Stomach (tissue), 9 donors: ENCODE measurements around the gene LAMC2. TPM values are rescaled to one million over a fixed set of nuclear protein-coding genes. Genes with fewer than 3 reads are reported as not detected.

Source experiments
- DNase-seq, 2 donors: peaks; one replicate each; pipeline versions ENCODE4 v3.0.0 to v3.0.0-alpha.2; 2013 to 2019
- H3K27ac ChIP-seq, 5 donors: fragments of 200-600 bp in 4 of 5; sonication (generic) in 4 of 5; one replicate each; pipeline ENCODE4 v1.5.1; 2013 to 2019; ENCODE audit warnings: mild to moderate bottlenecking in 1 of 5, moderate library complexity in 1 of 5
- H3K27me3 ChIP-seq, 3 donors: fragments of 200-600 bp; sonication (generic); one replicate each; pipeline ENCODE4 v1.5.1; 2017 to 2019; ENCODE audit warnings: mixed run types in 1 of 3
- H3K36me3 ChIP-seq, 4 donors: fragments of 200-600 bp; sonication (generic); 1 replicate in 3 of 4; 2 replicates in 1 of 4; pipeline ENCODE4 v1.5.1; 2016 to 2019
- H3K4me1 ChIP-seq, 4 donors: fragments of 200-600 bp; sonication (generic); one replicate each; pipeline ENCODE4 v1.5.1; 2016 to 2019
- H3K4me3 ChIP-seq, 4 donors: fragments of 200-600 bp; sonication (generic) in 3 of 4; one replicate each; pipeline ENCODE4 v1.5.1; 2016 to 2019; ENCODE audit warnings: mild to moderate bottlenecking in 1 of 4
- H3K9me3 ChIP-seq, 4 donors: fragments of 200-600 bp; sonication (generic); one replicate each; pipeline ENCODE4 v1.5.1; 2016 to 2019
- EP300 ChIP-seq: sonication (generic); formaldehyde crosslinking; IDR thresholded peaks from one replicate; pipeline ENCODE4 v1.6.1; 2017; ENCODE audit warnings: antibody characterized with exemption
- POLR2A ChIP-seq, 4 donors: fragments of 450-650 bp; IDR thresholded peaks; one replicate each; pipeline ENCODE4 v1.6.1; 2016; ENCODE audit warnings: antibody characterized with exemption in 4 of 4, control low read depth in 2 of 4, mild to moderate bottlenecking in 1 of 4, moderate library complexity in 1 of 4
- POLR2AphosphoS5 ChIP-seq, 3 donors: sonication (generic); formaldehyde crosslinking; IDR thresholded peaks; one replicate each; pipeline ENCODE4 v1.6.1; 2016; ENCODE audit warnings: antibody characterized with exemption in 3 of 3
- WGBS, 5 donors: extraction: QIAGEN DNeasy Blood & Tissue Kit in 3 of 5; methylation state at CpG; one replicate each; pipeline versions ENCODE4 v1.1.5 to v1.1.7; 2013 to 2018; 5-methylcytosine and 5-hydroxymethylcytosine counted together
- intact Hi-C: fragments of 100-400 bp; cut with DNase I; formaldehyde crosslinking; loops from one replicate; pipeline ENCODE4 v1.15.1; 2023; ENCODE audit warnings: low total_unique reads
- polyA plus RNA-seq, 3 donors: library from polyadenylated mRNA; stranded (reverse); fragments of 200-250 nt; gene quantifications; one replicate each; pipeline ENCODE4 v1.2.3, GENCODE V29; 2013
- total RNA-seq, 5 donors: library from RNA; depleted of rRNA; stranded (reverse); fragments of >200 nt; gene quantifications; one replicate each; pipeline versions ENCODE4 v1.1.0 to v1.2.3, GENCODE V29; 2014 to 2016
- TF ChIP-seq, protein P1 (sequence below), 7 experiments: fragments of 450-650 bp in 4 of 7; fragments of 200-600 bp in 3 of 7; sonication (generic) in 3 of 7; IDR thresholded peaks; one replicate each; pipeline ENCODE4 v1.5.1; 2016 to 2019; ENCODE audit warnings: antibody characterized with exemption in 7 of 7, control low read depth in 2 of 7, mild to moderate bottlenecking in 1 of 7
- donor health status: healthy with polysubstance abuse.
- donor health status: Bipolar disorder and iron deficiency.
- donor health status: healthy.

Gene LAMC2
- total and polyA plus RNA-seq, 8 donors: 2.0 to 21.3 (median 12.4) TPM

DNA sequence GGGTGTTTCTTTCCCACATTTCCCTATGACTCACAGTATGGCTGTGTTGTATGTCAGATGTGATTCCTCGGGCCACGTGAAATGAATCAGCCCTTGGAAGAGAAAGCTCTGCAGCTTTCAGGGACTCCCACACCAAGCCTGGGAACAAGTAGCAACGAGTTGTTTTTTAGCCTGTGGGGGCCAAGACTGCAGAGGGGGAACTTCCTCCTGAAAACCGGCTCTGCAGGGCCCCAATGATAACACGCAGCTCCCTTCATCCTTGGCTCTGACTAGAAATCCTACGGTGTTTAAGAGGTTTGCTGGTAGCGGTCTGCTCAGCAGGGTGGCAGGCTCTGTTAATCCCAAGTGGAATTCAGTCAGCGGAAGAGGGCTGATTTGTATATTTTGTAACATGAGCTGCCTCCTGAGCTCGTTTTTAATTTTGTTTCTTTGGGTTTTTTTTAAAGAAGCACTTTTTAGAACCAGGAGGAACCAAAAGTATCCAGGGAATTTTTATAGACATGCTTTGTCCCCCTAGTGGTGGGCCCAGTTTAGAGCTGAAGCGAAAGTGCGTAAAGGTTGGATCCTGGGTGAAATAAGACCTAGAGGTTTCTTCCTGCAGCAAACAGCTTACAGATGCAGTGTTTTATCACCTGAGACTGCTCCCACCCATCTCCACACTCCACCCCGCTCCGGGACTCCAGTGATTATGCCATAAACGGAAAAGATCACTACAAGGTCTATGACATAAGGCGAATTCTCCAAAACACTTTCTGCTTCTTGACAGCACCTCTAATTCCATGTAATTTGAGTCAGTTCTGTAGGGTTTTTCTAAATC lies 48.8 kb downstream of the LAMC2 start:
- Histone ChIP-seq H3K27me3 (no peaks in the 10 kb centered on the region), H3K36me3 (peaks cover 0 to 7% (median 5%) of the 10 kb centered on the region in 4 donors), H3K4me1 (peaks cover 16 to 28% (median 18%) of the 10 kb centered on the region in 4 donors), H3K4me3 (peak overlapping the region; percentile 29 to 33 (median 31)), H3K27ac (peak overlapping the region; percentile 65 to 85 (median 81)), H3K9me3 (no peaks in the 10 kb centered on the region)
- WGBS, 5 donors: 15 to 36% (median 22%) methylated on average over 14 to 15 of the region's 15 CpGs
- TF ChIP-seq POLR2AphosphoS5 (IDR thresholded peaks at IDR 0.05): peak; percentile 45 to 82 (median 46)
- no peak for TF ChIP-seq EP300
- TF ChIP-seq, protein P1, sequence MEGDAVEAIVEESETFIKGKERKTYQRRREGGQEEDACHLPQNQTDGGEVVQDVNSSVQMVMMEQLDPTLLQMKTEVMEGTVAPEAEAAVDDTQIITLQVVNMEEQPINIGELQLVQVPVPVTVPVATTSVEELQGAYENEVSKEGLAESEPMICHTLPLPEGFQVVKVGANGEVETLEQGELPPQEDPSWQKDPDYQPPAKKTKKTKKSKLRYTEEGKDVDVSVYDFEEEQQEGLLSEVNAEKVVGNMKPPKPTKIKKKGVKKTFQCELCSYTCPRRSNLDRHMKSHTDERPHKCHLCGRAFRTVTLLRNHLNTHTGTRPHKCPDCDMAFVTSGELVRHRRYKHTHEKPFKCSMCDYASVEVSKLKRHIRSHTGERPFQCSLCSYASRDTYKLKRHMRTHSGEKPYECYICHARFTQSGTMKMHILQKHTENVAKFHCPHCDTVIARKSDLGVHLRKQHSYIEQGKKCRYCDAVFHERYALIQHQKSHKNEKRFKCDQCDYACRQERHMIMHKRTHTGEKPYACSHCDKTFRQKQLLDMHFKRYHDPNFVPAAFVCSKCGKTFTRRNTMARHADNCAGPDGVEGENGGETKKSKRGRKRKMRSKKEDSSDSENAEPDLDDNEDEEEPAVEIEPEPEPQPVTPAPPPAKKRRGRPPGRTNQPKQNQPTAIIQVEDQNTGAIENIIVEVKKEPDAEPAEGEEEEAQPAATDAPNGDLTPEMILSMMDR (IDR thresholded peaks at IDR 0.05): peak in 5 of 7 experiments; percentile 32 to 75 (median 63)
- intact Hi-C loops: loop anchor here (5.0 kb wide), 1 partner anchor 268 kb away; no protein-coding TSS in a partner anchor
- peak; percentile 45 to 86 for DNase-seq

GRCh38 chr1:183235503-183235902 lies 49.4 kb downstream of the LAMC2 start:
- 89 to 92% (median 91%) methylated on average over 14 of the region's 14 CpGs for WGBS, 5 donors
- TF ChIP-seq POLR2AphosphoS5 (IDR thresholded peaks at IDR 0.05) (no peak), EP300 (no peak), POLR2A (IDR thresholded peaks at IDR 0.05) (no peak)
- TF ChIP-seq, protein P1 (IDR thresholded peaks at IDR 0.05): no peak
- intact Hi-C loops: no loop called here
- Histone ChIP-seq H3K27ac (peak overlapping the region in 4 of 5 donors; percentile 75 to 85 (median 82)), H3K4me1 (peaks cover 16 to 28% (median 18%) of the 10 kb centered on the region in 4 donors), H3K27me3 (no peaks in the 10 kb centered on the region), H3K9me3 (no peaks in the 10 kb centered on the region), H3K4me3 (peak overlapping the region in 2 of 4 donors; percentile 30 to 32), H3K36me3 (peaks cover 0 to 14% (median 8%) of the 10 kb centered on the region in 4 donors)
- no peak for DNase-seq

DNA sequence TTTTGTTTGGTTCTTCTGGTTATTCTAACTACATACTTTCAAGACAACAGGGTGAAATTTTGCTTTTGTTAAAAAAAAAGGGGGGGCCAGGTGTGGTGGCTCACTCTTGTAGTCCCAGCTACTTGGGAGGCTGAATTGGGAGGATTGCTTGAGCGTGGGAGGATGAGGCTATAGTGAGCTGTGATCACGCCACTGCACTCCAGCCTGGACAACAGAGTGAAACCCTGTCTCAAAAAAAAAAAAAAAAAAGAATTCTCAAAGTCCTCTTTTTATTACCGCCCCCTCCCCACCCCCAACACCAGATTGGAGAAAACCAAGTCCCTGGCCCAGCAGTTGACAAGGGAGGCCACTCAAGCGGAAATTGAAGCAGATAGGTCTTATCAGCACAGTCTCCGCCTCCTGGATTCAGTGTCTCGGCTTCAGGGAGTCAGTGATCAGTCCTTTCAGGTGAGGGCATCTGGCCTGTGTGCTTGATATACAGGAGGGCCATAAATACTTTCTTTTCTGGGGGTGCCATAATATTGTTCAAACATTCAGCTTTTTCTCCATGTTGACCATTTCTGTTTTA lies 50.2 kb downstream of the LAMC2 start:
- no peaks in the 10 kb centered on the region for H3K9me3 ChIP-seq
- H3K27ac ChIP-seq: peak overlapping the region in 2 of 5 donors; percentile 84 to 85
- 62 to 88% (median 75%) methylated on average over 6 of the region's 6 CpGs for WGBS, 5 donors
- H3K4me1 ChIP-seq: peaks cover 16 to 26% (median 18%) of the 10 kb centered on the region in 4 donors
- DNase-seq: no peak
- TF ChIP-seq EP300 (no peak), POLR2A (IDR thresholded peaks at IDR 0.05) (no peak), POLR2AphosphoS5 (IDR thresholded peaks at IDR 0.05) (no peak)
- TF ChIP-seq, protein P1 (IDR thresholded peaks at IDR 0.05): no peak
- no peak overlapping the region for H3K4me3 ChIP-seq
- H3K27me3 ChIP-seq: no peaks in the 10 kb centered on the region
- intact Hi-C loops: no loop called here
- peaks cover 0 to 17% (median 8%) of the 10 kb centered on the region in 4 donors for H3K36me3 ChIP-seq

GRCh38 chr1:183237046-183237445 lies 51.0 kb downstream of the LAMC2 start:
- no peak for DNase-seq
- peaks cover 16 to 23% (median 18%) of the 10 kb centered on the region in 4 donors for H3K4me1 ChIP-seq

More at GRCh38 chr1:183237046-183237445, 51.0 kb downstream of the LAMC2 start:
- no peak for TF ChIP-seq POLR2A (IDR thresholded peaks at IDR 0.05)
- TF ChIP-seq EP300: no peak
- TF ChIP-seq, protein P1 (IDR thresholded peaks at IDR 0.05): no peak
- TF ChIP-seq POLR2AphosphoS5 (IDR thresholded peaks at IDR 0.05): no peak
- H3K27me3 ChIP-seq: no peaks in the 10 kb centered on the region
- H3K27ac ChIP-seq: no peak overlapping the region
- no peak overlapping the region for H3K4me3 ChIP-seq
- 94 to 99% (median 96%) methylated on average over 2 of the region's 2 CpGs for WGBS, 5 donors
- peaks cover 0 to 17% (median 8%) of the 10 kb centered on the region in 4 donors for H3K36me3 ChIP-seq
- intact Hi-C loops: no loop called here
- H3K9me3 ChIP-seq: no peaks in the 10 kb centered on the region
